ENCODE measurements around the gene CGNL1. TPM values are rescaled to one million over a fixed set of nuclear protein-coding genes. Genes with fewer than 3 reads are reported as not detected.

CGNL1 gene
- total RNA-seq, 1 donor from 2014 or later, result 3.0 TPM

- TF ChIP-seq EZH2phosphoT487 (IDR thresholded peaks at IDR 0.05) (no peak), CTCF (IDR thresholded peaks at IDR 0.05) (no peak), EZH2 (IDR thresholded peaks at IDR 0.05) (no peak)
- Mint-ChIP-seq H3K36me3 (no peaks in the 10 kb centered on the region), H3K4me3 (no peak overlapping the region)
Observed at GRCh38 chr15:57354436-57355123, 21.7 kb upstream of the CGNL1 start.

GRCh38 chr15:57355259-57355658 is 21.0 kb upstream of the CGNL1 start:
- no peaks in the 10 kb centered on the region for H3K36me3 ChIP-seq
- no peak overlapping the region for H3K27ac ChIP-seq
- Mint-ChIP-seq H3K4me3 (no peak overlapping the region), H3K9me3 (peaks cover 7% of the 10 kb centered on the region), H3K4me1 (peaks cover 30% of the 10 kb centered on the region), H3K27me3 (ENCODE audit: insufficient read depth, low read depth) (peaks cover 8% of the 10 kb centered on the region), H3K27ac (no peak overlapping the region), H3K36me3 (no peaks in the 10 kb centered on the region)
- H3K27me3 ChIP-seq, result no peaks in the 10 kb centered on the region
- H3F3A ChIP-seq (ENCODE audit: low read depth), result no peaks in the 10 kb centered on the region
- no peak for DNase-seq (ENCODE audit: low spot score)
- H2AFZ ChIP-seq (replicated peaks), result no peak overlapping the region
- no peak overlapping the region for H3K4me3 ChIP-seq
- no peak overlapping the region for H3K9ac ChIP-seq
- no peak overlapping the region for H3K4me2 ChIP-seq
- H3K9me3 ChIP-seq (ENCODE audit: low read depth), result no peaks in the 10 kb centered on the region
- peaks cover 19% of the 10 kb centered on the region for H3K4me1 ChIP-seq
- TF ChIP-seq EZH2phosphoT487 (IDR thresholded peaks at IDR 0.05) (no peak), CTCF (IDR thresholded peaks at IDR 0.05) (no peak), EZH2 (IDR thresholded peaks at IDR 0.05) (no peak)
- no peaks in the 10 kb centered on the region for H3K79me2 ChIP-seq (ENCODE audit: low read depth)
- no peaks in the 10 kb centered on the region for H4K20me1 ChIP-seq (ENCODE audit: low read depth)

More at GRCh38 chr15:57354436-57355123, 21.7 kb upstream of the CGNL1 start:
- Histone ChIP-seq H2AFZ (replicated peaks) (no peak overlapping the region), H3K79me2 (ENCODE audit: low read depth) (no peaks in the 10 kb centered on the region), H3K9ac (no peak overlapping the region), H3K27me3 (no peaks in the 10 kb centered on the region), H3K36me3 (no peaks in the 10 kb centered on the region), H3K4me2 (no peak overlapping the region), H3K9me3 (ENCODE audit: low read depth) (no peaks in the 10 kb centered on the region), H3F3A (ENCODE audit: low read depth) (no peaks in the 10 kb centered on the region), H3K4me3 (no peak overlapping the region), H3K4me1 (peaks cover 19% of the 10 kb centered on the region), H4K20me1 (ENCODE audit: low read depth) (no peaks in the 10 kb centered on the region), H3K27ac (no peak overlapping the region)
- Mint-ChIP-seq H3K4me1 (peaks cover 30% of the 10 kb centered on the region), H3K27ac (peak overlapping the region; percentile 50), H3K9me3 (peaks cover 11% of the 10 kb centered on the region), H3K27me3 (ENCODE audit: insufficient read depth, low read depth) (peaks cover 8% of the 10 kb centered on the region)
- no peak for DNase-seq (ENCODE audit: low spot score)

- H3F3A ChIP-seq (ENCODE audit: low read depth), result no peaks in the 10 kb centered on the region
- H3K36me3 ChIP-seq, result no peaks in the 10 kb centered on the region
- H3K27me3 ChIP-seq, result no peaks in the 10 kb centered on the region
- no peak for TF ChIP-seq EZH2phosphoT487 (IDR thresholded peaks at IDR 0.05)
- TF ChIP-seq EZH2 (IDR thresholded peaks at IDR 0.05), result no peak
- TF ChIP-seq CTCF (IDR thresholded peaks at IDR 0.05), result no peak
- Mint-ChIP-seq H3K27me3 (ENCODE audit: insufficient read depth, low read depth) (peaks cover 8% of the 10 kb centered on the region), H3K4me1 (peaks cover 30% of the 10 kb centered on the region), H3K4me3 (no peak overlapping the region), H3K27ac (no peak overlapping the region), H3K36me3 (no peaks in the 10 kb centered on the region), H3K9me3 (peaks cover 7% of the 10 kb centered on the region)
- no peak for DNase-seq (ENCODE audit: low spot score)
- no peaks in the 10 kb centered on the region for H4K20me1 ChIP-seq (ENCODE audit: low read depth)
- no peaks in the 10 kb centered on the region for H3K79me2 ChIP-seq (ENCODE audit: low read depth)
- no peak overlapping the region for H3K9ac ChIP-seq
- no peak overlapping the region for H2AFZ ChIP-seq (replicated peaks)
- no peaks in the 10 kb centered on the region for H3K9me3 ChIP-seq (ENCODE audit: low read depth)
- H3K27ac ChIP-seq, result no peak overlapping the region
- no peak overlapping the region for H3K4me3 ChIP-seq
- no peak overlapping the region for H3K4me2 ChIP-seq
- H3K4me1 ChIP-seq, result peaks cover 19% of the 10 kb centered on the region
Observed at GRCh38 chr15:57356178-57356577, 20.1 kb upstream of the CGNL1 start.
